GM12801 (cell line): Measurements from ENCODE around the gene SLC12A7.

Experiments used
- TF ChIP-seq, protein P1 (sequence below): IDR thresholded peaks from one replicate; pipeline ENCODE4 v1.5.1; 2011; ENCODE audit warnings: control low read depth; ENCODE audit not compliant: insufficient read length; ENCODE audit errors: extremely low read depth

The SLC12A7 gene

DNA sequence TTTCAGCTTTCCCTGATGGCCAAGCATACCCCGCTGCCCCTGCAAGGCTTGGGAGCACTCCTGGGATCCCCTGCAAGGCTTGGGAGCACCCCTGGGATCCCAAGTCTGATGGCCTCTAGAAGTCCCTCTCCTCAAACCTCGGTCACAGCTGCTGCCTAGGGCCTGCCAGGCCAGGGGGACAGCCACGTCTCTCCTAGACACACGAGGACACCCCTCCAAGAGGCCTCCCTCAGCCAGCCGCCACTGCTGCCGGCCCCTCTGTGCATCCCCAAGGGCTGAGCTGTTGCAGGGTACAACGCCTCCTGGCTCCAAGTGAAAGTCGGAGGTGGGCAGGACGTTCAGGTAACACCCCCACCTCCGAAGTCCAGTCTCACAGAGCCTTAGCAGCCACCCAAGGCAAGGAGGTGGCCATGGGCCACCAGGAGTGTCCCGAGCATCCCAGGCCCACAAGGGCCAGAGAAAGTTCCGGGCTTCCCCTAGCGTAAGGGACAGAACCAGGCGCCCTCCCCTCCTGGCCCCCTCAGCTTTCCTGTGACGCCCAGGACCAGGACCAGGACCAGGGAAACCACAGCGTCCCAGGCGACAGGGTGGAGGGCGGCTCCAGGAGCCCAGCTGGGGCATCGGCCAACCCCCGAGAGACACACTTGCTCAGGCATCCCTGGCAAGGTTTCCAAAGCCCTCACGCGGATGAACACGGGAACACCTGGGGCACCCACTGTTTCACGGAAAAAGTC, 17.3 kb upstream of the SLC12A7 start:
- TF ChIP-seq, protein P1, sequence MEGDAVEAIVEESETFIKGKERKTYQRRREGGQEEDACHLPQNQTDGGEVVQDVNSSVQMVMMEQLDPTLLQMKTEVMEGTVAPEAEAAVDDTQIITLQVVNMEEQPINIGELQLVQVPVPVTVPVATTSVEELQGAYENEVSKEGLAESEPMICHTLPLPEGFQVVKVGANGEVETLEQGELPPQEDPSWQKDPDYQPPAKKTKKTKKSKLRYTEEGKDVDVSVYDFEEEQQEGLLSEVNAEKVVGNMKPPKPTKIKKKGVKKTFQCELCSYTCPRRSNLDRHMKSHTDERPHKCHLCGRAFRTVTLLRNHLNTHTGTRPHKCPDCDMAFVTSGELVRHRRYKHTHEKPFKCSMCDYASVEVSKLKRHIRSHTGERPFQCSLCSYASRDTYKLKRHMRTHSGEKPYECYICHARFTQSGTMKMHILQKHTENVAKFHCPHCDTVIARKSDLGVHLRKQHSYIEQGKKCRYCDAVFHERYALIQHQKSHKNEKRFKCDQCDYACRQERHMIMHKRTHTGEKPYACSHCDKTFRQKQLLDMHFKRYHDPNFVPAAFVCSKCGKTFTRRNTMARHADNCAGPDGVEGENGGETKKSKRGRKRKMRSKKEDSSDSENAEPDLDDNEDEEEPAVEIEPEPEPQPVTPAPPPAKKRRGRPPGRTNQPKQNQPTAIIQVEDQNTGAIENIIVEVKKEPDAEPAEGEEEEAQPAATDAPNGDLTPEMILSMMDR, result no peak

DNA sequence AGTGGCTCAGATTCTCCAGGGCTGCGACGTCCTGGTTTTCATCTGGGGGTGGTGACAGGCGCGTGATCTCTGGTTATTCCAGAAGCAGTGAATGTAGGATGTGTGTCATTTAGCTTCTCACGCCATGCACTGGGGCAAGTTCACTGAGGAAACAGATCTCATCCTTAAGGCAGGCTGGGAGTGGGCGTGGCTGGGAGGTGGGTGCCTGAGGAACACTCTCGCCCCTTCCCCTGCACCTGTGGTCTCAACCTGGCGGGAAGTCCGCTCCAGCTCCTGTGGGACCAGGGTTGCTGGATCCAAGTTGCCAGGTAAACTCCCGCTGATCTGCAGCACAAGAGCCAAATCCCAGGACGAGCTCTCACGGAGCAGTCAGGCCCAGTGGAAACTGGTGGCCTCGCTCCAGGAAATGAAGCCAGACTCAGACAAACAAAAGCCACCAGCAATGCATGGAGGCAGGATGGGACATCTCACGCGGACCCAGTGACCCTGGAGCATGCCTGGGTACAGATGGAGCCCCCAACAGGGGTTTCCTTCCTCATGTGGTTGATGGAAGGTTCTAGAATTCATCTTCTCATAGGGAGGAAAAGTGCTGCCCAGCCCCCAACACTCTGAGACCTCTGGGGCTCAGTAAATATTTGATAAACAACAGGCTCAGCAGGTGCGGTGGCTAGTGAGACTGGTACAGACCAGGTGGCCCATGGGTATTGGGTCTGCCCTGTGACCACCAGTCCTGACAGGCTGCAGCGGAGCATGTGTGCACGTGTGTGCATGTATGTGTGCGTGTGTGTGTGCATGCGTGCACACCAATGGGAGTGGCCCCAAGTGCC, 16.3 kb upstream of the SLC12A7 start:
- TF ChIP-seq, protein P1, result no peak

DNA sequence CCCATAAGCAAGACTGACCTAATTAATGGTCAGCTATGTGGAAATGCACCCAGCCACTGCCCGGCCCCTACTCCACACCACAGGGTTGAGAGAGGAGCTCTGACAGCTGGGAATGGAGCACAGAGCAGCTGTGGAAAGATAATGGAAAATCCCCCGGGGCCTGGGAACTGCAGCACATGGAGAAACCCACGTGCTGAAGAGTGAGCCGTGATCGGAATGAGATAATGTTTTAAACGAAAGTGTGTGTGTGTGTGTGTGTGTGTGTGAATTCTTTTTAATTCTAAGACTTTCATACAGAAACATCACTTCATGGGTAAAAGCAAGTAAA, 13.1 kb upstream of the SLC12A7 start:
- TF ChIP-seq, protein P1, result no peak

DNA sequence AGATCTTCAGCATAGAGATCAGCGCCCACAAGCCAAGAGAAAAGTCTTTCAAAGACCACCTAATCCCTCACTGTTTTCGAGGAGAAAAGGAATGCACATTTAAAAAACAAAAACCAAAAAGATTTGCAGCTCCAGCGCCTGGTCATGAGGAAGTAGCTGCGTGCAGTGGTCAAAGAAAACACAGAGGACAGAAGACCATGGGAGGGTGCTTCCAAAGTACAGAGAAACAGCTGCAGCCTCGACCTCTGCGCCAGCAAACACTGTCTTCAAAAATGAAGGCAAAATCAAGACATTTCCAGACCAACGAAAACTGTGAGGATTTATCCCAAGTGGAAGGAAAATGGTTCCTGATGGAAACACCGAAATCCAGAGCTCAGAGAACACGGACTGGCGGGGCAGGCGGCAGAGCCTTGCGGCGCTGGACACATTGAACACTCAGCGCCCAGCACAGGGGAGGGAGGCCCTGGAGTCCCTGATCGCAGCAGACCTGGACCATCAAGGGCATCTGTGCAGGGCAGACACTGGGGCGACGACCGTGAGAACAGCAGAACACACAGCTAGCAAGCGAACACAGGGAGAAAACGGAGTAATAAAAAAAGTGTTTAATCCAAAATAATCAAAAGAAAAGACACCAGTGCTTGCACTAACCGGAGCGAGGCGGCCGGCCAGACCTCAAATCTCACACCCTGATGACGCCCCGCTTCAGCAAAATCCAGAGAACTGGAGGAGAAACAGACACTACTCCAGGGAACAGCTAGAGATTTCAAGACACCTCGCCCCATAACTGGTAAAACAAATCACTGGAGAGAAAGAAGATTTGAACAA, 12.6 kb upstream of the SLC12A7 start:
- TF ChIP-seq, protein P1, result no peak

DNA sequence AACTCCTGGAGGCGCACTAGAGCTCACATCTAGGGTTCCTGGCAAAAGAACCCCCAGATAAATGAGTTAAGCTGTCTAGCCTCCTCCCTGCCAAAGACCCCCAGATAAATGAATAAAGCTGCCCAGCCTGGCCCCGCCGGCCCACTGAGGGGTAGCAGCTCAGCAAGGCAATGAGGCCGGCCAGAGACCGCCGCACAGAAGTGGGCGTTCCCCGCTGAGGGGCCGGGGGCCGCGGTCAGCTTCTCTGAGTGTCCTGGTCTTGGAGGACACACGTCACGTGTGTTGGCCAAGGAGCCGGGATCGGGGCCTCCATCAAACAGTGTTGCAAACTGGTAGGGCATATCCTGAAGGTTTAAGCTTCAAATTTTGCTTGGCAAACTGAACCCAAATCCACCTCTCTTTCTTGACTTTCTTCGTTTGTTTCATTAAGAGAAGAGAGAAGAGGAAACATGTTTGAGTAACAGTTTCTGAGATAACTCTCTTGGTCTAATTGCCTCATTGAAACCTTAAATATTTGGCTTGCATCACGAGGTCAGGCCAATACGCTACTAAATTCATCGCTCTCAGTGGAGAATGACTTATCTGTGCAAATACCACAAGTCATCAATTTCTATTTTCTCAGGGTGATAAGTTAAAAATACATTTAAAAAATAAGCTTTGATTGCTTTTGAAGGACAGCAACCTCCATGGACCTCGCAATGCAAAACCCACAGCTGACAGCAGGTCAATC, 11.7 kb upstream of the SLC12A7 start:
- TF ChIP-seq, protein P1, result no peak

DNA sequence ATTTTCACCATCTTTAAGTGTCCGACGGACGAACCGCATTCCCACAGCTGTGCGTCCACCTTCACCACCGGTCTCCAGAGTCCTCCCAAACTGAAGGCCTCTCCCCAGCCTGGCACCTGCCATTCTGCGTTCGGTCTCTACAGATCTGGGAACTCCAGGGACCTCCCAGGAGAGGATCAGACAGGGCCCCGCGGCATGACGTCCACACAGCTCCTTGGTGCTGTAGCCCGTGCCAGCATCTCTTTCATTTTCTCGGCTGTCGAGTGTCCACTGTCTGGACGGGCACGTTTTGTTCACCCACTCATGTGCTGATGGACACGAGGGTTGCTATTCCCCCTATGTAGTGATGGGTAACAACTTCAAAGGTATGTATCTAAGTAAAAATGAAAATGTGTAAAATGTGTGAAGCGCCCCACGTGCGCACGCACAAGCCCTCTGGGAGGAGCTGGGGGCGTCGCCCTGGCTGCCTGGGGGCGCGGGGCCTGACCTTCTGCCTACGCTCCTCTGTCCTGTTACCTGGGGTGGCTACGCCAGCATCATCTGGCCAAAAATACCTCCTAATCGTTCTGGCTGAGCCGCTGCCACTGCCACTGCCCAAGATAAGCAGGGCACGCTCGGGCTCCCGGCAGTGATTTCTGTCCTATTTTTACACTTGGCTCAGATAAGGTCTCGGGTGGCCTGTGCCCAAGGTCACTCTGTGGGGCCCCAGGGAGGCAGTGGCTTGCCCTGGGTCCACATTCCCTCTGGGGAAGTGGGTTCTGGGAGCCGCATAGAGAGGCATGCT, 10.8 kb upstream of the SLC12A7 start:
- TF ChIP-seq, protein P1, result no peak
